OCI-LY3 (cell line): ENCODE data around the gene PCDHGA12.

ENCODE experiments used
- CTCF ChIP-seq: fragments of 200-600, 300-600 bp; sonication (generic); IDR thresholded peaks from 2 replicates; pipeline ENCODE4 v1.5.1; 2014; ENCODE audit warnings: antibody characterized with exemption, low read length, low read depth
- EZH2phosphoT487 ChIP-seq: fragments of 200-600 bp; shearing (Covaris generic); IDR thresholded peaks from 2 replicates; pipeline ENCODE4 v1.6.1; 2018; ENCODE audit warnings: antibody characterized with exemption, mixed run types, low read depth

DNA sequence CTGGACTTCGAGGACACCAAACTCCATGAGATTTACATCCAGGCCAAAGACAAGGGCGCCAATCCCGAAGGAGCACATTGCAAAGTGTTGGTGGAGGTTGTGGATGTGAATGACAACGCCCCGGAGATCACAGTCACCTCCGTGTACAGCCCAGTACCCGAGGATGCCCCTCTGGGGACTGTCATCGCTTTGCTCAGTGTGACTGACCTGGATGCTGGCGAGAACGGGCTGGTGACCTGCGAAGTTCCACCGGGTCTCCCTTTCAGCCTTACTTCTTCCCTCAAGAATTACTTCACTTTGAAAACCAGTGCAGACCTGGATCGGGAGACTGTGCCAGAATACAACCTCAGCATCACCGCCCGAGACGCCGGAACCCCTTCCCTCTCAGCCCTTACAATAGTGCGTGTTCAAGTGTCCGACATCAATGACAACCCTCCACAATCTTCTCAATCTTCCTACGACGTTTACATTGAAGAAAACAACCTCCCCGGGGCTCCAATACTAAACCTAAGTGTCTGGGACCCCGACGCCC lies 46.8 kb downstream of the PCDHGA12 start:
- TF ChIP-seq CTCF (no peak), EZH2phosphoT487 (no peak)
